ENCODE data around the gene LRRC4C.

- TF ChIP-seq EP300 (IDR thresholded peaks at IDR 0.05; ENCODE audit: borderline replicate concordance) = no peak
- TF ChIP-seq, protein P1, sequence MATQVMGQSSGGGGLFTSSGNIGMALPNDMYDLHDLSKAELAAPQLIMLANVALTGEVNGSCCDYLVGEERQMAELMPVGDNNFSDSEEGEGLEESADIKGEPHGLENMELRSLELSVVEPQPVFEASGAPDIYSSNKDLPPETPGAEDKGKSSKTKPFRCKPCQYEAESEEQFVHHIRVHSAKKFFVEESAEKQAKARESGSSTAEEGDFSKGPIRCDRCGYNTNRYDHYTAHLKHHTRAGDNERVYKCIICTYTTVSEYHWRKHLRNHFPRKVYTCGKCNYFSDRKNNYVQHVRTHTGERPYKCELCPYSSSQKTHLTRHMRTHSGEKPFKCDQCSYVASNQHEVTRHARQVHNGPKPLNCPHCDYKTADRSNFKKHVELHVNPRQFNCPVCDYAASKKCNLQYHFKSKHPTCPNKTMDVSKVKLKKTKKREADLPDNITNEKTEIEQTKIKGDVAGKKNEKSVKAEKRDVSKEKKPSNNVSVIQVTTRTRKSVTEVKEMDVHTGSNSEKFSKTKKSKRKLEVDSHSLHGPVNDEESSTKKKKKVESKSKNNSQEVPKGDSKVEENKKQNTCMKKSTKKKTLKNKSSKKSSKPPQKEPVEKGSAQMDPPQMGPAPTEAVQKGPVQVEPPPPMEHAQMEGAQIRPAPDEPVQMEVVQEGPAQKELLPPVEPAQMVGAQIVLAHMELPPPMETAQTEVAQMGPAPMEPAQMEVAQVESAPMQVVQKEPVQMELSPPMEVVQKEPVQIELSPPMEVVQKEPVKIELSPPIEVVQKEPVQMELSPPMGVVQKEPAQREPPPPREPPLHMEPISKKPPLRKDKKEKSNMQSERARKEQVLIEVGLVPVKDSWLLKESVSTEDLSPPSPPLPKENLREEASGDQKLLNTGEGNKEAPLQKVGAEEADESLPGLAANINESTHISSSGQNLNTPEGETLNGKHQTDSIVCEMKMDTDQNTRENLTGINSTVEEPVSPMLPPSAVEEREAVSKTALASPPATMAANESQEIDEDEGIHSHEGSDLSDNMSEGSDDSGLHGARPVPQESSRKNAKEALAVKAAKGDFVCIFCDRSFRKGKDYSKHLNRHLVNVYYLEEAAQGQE (IDR thresholded peaks at IDR 0.05; ENCODE audit: low read depth) = no peak
- TF ChIP-seq, protein P2, sequence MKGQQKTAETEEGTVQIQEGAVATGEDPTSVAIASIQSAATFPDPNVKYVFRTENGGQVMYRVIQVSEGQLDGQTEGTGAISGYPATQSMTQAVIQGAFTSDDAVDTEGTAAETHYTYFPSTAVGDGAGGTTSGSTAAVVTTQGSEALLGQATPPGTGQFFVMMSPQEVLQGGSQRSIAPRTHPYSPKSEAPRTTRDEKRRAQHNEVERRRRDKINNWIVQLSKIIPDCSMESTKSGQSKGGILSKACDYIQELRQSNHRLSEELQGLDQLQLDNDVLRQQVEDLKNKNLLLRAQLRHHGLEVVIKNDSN (IDR thresholded peaks at IDR 0.05) = no peak
- no peak for TF ChIP-seq TAF1 (IDR thresholded peaks at IDR 0.05; ENCODE audit: low read depth)
- TF ChIP-seq TEAD4 (IDR thresholded peaks at IDR 0.05) = no peak
- no peak for TF ChIP-seq ZBTB7A (IDR thresholded peaks at IDR 0.05; ENCODE audit: low read depth)
- TF ChIP-seq YY1 (IDR thresholded peaks at IDR 0.05; ENCODE audit: low read depth) = no peak
- no peak for TF ChIP-seq NFIC (IDR thresholded peaks at IDR 0.05)
- TF ChIP-seq CREB1 (IDR thresholded peaks at IDR 0.05; ENCODE audit: low read depth) = no peak
- TF ChIP-seq EGR1 (IDR thresholded peaks at IDR 0.05) = no peak
- no peak for TF ChIP-seq RAD21 (IDR thresholded peaks at IDR 0.05; ENCODE audit: low read depth)
- TF ChIP-seq, protein P3, sequence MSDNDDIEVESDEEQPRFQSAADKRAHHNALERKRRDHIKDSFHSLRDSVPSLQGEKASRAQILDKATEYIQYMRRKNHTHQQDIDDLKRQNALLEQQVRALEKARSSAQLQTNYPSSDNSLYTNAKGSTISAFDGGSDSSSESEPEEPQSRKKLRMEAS (IDR thresholded peaks at IDR 0.05) = no peak
- TF ChIP-seq CEBPB (IDR thresholded peaks at IDR 0.05) = no peak
Measured at GRCh38 chr11:40139066-40139465, 1320.4 kb downstream of the LRRC4C start.
